NCI-H1436 treated with DMSO at 0.1 percent for 48 hours (cell line): Measurements from ENCODE around the gene GDPD3.

Source experiments
- DNase-seq: peaks from one replicate; lab custom pipeline; 2025; lab: John Stamatoyannopoulos, UW

GDPD3 gene

DNA sequence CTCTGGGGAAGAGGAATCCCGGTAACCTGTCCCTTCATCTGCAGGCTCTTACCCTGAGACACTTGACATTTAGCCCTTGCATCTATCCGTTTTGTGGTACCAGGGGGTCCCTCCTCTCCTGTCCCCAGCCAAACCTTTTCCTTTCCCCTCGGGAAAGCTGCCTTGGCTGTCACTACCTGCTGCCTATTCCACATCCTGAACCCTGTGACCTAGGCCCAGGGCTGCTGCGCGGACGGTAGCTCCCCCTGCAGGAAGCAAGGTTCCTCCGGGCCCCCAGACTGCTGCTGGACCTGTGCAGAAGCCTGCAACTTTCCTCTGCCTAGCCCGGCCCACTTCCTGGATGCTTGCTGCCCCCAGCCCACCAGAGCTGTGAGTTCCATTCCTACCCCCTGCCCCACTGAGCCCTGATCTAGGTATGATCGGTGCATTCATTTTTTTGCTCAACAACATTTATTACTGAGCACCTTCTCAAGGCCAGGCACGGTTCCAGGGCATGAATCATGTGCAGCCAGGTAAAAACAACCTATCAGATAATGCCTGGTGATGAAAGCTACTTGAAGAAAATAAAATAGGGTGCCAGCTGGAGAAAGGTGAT is 58.3 kb downstream of the GDPD3 start:
- no peak for DNase-seq
